HG03432 (cell line): Measurements from ENCODE around the gene SHROOM4.

Experiments
- ATAC-seq: cut with Tn5 transposase; IDR thresholded peaks from one replicate; pipeline ENCODE4 v1.9.1; 2021; ENCODE audit warnings: mild to moderate bottlenecking, moderate library complexity; ENCODE audit not compliant: unreplicated experiment

Gene SHROOM4

DNA sequence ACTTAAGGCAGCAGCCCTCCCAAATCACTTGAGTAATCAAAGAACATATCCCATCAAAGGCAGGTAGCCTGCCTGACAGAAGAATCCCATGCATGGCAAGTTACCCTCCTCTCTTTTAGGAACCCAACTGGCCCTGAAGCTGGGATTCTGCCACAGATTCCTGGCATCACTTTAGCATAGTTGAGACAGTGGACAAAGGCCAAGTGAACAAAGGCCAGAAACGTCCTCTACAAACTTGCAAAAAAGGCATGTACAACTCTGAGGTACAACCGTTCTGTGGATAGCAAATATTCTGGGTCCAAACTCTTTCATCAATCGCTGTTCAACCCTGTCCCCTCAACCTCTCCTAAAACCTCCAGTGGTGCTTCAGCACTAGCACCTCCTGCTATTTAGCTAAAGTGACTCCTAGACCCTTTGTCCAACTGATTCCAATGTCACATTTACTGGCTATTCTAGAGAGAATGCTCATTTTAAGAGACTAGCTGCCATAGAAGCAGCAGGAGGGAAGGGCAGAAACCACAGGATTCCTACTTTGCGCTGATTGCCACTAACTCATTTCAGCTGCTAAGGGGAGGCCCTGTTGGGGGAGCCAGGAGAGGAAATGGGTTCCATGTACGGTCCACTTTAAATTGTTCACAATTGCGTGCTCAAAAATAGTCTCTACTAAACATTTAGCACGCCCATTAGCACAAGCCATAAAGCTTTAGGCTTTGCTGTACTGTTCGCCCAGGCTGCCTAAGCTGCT, 105.9 kb downstream of the SHROOM4 start:
- ATAC-seq = no peak

DNA sequence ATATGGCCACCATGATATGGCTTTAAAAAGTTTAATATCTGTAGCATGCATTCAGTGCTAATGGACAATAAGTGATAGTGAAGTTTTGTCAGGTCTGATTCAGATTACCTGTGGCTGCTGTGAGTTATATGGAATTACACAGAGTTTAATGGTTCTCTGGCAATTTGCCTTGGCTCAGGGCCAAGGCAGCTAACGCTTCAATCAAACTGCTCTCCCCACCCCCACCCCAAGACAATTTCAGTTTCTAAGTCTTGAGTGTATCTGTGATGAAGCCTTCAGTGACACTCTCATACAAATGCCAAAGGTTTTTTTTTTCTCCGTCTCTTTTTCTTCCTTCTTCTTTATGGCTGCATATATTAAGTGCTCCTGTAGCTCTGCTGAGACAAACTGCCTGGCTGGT, 106.6 kb downstream of the SHROOM4 start:
- ATAC-seq = no peak

DNA sequence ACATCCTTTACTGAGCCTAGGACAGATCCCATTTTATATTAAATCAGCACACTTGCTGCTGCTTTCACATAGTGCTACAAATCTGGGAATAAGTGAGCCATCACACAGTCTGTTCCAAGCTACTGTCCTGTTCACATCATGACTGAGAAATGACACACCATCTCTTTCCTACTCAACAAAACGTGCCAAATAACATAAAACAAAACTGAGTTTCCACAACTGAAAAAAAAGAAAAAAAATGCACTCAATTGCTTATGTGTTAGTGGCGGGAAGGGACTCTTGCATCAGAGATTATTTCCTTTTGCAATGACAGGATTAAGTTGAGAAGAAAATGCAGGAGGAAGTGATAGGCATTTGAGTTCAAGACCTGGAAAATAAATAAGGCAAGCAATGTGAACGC, 109.0 kb downstream of the SHROOM4 start:
- ATAC-seq = no peak

DNA sequence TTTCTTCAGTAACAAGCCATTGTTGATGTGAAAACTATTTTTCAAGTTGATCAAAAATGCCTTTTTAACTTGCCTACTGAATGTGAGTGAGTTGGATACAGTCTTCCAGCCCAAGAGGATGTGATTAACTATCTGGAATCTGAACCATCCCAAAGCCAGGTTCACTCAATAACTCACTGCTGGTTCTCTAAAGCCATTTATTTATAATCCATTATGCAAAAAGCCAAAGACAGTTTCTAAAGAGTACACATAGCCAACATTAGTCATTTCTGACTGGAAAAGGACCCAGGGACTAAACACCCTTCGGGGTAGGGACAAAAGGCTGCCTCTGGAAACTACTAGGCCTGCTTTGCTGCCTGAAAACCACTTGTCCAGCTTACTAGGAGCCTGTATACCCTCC, 109.6 kb downstream of the SHROOM4 start:
- ATAC-seq = no peak

DNA sequence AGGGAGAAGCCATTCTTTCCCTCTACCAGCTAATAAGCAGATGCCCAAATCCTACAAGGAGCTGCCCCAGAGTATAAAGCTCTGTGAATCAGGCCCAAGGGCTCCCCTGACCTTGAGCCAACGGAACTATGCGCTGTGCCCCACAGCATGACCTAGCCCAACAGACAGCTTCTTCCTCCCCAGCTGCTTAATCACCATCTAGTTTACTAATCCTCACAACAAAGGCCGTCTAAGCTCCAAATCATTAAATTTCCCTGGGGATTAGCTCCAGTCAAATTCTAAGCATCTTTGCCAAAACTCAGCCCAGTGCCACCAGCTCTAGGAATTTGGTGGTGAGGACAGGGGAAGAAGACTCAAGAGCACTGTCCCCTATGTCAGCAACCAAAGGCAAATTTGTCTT, 113.1 kb downstream of the SHROOM4 start:
- ATAC-seq = no peak

DNA sequence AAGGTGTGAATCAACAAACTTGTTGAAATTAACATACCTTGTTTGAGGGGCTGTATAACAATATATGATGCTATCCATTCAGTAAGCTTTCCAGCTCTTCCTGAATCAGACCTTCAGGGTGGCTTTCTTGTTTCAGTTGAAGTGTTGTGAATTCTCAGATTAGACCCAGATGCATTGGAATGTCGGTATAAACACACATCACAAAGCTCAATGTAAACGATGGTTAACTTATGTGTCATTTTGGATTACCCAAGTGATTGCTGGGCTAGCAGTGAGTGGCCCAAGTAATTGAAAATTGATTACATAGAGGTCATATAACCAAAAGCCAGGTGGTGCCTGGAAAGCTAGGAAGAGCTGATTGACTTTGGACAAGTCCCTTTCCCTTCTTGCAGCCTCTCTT, 115.0 kb downstream of the SHROOM4 start:
- ATAC-seq = no peak

DNA sequence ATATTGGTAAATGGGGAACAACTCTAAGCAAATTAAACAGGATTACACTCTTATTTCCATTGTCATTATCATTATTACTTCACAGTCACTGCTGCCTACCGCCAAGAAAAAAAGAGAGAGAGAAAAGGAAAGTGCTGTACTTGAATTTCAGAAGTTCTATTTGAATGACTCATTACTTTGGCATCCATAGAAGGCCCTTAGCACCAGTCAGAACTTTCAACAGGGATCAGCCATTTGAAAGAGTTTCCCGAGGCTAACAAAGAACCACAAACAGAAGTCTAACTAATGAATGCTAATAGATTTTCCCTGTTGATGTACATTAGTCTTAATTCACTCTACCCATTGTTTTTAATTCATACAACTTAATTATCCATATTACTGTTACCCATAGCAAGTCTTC, 116.3 kb downstream of the SHROOM4 start:
- ATAC-seq = no peak

DNA sequence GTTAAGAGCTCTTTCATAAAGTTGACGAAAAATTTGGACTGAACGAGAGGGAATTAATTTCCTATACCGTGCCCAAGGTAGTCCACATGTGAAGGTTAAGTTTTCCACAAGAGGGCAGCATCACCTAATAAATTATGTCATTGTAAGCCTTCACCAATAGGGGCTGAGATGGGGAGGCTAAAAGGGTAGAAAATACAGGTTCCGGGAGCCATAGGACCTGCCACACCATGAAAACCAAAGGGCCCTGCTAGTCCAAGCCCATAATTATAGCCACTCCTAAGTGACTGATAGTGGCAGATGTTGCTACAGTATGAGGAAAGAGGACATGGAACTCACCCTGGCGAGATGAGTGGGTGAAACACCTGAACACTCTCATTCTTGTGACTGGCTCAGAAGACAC, 122.2 kb downstream of the SHROOM4 start:
- peak; percentile 91 for ATAC-seq

DNA sequence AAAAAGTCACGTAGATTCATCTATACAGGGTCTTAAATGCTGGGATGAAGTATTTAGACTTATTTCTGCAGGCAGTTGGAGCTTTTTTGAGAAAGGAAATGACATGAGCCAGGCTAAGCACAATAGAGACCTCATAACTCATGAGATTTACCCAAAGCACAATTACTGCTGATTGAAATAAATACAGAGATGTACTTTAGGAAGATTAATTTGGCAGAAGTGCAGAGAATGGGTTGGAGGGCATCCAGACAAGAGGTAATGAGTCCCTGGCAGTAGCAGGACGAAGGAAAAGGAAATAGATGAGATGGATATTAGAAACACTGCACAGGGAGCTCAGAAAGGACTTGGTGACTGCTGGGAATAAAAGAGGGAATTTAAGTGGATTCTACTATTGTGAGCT, 129.1 kb downstream of the SHROOM4 start:
- no peak for ATAC-seq

DNA sequence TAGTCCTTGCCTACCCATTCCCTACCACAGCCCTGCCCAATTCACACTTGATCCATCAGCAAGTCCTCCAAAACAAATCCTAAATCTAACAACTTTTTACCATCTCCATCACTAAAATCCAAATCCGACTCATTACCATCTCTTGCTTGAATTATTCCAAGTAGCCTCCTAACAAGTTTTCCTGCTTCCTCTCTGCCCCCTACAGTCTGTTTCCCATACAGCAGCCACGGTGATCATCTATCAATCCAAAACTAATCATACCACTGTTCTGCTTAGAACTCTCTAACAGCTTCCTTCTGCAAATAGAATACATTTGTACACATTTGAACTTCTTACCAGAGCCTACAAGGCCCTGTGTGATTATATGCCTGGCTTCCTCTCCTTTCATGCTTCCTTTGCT, 133.0 kb downstream of the SHROOM4 start:
- ATAC-seq = no peak

DNA sequence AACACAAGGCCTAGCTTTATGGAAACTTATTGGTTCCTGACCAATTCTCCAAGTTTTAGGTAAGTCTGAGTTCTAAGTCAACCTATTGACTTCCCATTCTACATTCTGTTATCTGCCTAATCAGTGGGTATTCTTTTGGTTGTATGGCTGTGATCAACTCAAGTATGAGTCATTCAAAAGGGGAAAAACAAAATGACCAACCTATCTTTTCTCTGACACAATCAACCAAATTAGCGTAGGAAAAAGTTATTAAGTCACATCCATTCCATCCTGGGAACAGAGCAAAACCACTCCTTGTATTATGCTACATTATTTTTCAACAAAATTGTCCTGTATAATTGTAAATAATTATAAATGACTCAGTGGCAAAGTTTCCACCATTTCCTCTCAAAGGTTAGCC, 136.2 kb downstream of the SHROOM4 start:
- ATAC-seq = no peak

DNA sequence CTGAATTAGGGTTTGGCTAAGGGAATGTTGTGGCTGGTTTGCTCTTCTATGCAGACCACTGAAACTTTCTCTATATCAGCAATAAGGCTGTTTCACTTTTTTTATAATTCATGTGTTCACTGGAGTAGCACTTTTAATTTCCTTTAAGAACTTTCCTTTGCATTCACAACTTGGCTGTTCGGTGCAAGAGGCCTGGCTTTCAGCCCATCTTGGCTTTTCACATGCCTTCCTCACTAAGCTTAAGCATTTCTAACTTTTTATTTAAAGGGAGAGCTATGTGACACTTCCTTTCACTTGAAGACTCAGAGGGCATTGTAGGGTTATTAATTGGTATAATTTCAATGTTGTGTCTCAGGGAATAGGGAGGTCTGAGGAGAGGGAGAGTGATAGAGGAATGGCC, 142.3 kb downstream of the SHROOM4 start:
- no peak for ATAC-seq

DNA sequence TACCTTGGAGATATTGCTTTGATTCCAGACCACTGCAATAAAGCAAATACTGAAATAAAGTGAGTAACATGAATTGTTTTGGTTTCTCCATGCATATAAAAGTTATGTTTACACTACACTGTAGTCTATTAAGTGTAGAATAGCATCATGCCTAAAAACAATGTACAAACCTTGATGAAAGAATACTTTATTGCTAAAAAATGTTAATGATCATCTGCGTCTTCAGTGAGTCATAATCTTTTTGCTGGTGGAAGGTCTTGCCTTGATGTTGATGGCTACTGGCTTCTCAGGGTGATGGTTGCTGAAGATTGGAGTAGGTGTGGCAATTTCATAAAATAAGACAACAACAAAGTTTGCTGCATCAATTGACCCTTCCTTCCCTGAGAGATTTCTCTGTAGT, 145.1 kb downstream of the SHROOM4 start:
- no peak for ATAC-seq

DNA sequence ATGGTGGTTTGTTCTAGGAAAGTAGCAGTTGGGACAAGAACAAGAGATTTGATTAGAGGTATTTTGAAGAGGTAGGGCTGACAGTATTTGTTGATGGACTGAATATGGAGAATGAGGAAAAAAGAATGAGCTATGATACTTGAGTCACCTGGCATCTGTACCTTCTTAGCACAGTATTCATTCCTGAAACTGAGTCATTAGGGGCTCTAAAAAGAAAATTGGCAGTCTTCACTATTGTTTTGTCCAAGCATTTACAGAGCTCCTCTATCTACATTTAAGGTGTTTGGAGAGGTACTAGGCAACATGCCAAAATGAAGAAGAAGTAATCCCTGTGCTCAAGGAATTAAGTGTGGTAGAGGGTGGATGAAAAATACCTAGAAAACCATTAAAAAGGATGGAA, 165.8 kb downstream of the SHROOM4 start:
- ATAC-seq = no peak

DNA sequence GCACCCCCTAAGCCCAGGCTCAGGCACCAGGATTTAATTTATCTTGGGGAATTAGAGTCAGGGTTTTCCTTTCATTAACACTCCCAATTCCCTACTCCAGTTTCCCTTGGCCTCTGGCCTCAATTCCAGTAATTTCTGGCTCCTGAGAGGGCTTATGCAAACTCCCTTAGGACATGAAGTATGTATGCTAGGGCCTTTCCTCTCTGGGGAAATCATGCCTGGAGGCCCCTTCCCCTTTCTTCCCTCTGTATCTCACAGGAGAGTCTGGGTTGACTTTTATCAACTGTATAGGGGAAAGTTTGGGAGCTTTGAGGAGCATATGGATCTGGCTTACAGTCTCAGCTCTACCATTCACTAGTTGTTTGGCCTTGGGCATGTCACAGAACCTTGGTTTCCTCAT, 169.5 kb downstream of the SHROOM4 start:
- no peak for ATAC-seq

DNA sequence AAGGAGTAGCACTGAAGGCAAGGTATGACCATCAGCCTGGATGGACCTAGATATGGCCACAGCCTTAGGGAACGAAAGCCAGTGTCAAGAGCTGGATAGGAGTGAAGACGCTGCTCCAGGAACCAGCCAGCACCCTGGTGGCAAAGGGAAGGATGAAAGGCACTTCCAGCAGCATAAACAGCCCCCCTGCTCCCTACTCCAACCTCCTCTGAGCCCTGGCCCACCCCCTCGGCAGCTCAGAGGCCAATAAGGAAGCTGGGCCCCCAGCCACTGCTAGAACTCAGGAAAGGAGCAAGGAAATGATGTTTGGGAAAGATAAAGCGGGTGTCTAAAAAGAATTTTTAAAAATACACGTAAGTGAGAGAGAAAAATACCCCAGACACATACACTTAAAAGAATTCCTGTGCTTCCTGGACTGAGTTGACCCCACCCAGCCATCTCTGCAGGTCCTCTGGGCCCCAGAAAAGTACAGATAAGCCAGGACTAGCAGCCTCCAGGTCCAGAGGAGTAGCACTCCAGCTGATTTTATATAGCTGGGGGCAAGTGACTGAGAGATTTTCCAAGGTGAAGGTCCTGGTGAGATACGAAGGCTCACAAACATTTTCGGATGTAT, 170.4 kb downstream of the SHROOM4 start:
- no peak for ATAC-seq

DNA sequence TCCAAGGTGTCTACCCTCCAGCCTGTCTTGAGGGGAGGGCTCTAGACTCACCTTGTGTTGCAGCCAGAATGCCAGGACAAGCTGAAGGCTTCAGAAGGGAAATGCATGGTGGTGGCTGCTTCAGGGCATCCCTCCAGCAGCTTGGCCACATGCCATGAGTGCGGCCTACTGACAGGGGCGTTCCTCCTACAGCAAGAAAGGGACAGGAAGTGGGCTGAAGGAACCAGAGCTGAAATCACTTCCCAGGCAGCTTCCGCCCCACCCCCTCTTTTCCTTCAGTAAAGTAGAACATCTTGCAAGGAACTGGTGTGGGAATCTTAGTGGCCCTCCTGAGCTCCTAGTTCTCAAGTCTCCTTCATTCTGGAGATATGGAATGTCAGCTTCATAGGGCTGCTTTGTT, 175.9 kb downstream of the SHROOM4 start:
- no peak for ATAC-seq

DNA sequence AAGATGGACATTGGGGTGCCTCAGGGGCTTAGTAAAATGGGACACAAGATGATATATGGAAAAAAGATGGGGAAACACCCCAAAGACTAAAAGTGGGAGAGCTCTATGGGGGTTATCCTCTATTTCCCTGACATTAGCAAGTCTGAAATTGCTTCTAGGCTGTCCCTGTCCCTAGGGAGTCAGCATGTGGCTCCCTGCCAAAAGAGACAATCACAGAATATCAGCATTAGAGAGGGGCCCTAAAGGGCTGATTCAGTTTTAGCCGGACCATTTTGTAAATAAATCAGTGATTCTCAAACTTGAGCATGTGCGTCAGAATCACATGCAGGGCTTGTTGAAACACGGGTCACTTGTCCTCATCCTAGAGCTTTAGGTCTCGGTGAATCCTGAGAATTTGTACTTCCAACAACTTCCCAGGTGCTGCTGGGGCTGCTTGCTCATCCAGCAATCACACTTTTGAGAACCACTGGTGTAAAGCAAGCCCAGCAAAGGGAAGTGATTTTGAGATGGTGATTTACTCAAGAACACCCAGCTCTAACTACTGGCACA, 178.1 kb downstream of the SHROOM4 start:
- no peak for ATAC-seq

DNA sequence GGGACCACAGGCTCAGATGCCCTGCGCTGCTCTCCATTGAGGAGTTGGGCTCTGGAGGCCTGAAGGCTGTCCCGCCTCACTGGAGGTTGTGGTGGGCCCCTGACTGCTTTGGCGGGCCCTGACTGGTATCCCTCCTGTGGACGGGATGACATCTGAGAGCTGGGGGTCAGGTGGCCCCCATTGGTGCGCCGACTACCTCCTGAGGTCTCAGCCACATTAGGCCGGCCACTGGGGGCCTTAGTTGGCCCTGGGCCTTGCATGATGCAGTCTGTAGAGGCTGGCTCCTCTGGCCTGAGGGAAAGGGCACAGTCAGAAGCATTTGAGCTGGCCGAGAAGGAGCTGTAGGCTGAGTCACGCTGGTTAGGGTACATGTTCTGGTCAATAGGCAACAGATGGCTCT, 178.8 kb downstream of the SHROOM4 start:
- no peak for ATAC-seq

DNA sequence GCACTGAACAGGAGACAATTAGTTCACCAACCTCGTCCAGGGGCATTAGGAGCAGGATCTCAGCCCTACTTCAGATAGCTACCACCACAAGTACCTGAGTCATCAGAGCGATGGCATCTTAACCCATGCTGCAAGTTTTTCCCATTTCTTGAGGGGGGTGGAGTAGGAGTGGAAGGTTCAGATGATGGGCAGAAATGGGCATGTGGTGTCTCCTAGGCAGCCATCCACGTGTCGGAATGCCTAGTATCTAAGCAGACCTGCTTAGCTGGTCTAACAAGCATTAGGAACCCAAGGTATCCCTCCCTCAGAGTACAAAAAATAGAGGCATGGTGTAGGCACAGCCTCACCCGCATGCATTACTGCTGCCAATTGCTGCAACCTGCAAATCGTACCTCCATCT, 184.2 kb downstream of the SHROOM4 start:
- ATAC-seq = no peak

DNA sequence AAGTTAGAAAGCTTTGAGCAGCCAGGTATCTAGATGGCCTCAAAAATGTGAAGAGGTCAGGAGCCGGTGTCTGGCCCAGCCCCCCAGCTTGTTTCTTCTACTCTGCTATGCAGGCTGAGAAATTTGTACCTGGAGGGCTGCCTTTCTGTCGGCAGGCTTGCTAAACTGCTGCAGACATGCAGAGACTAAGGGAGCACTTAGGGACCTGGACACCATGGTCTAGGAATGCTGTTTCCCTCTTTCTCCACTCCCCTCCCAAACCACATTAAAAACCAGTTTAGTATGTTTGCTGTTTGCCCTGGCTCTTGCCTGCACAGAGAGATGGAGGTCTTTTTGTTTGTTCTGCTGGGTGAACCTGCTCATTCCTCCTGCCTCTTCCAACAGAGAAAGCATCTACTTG, 186.3 kb downstream of the SHROOM4 start:
- ATAC-seq = no peak

DNA sequence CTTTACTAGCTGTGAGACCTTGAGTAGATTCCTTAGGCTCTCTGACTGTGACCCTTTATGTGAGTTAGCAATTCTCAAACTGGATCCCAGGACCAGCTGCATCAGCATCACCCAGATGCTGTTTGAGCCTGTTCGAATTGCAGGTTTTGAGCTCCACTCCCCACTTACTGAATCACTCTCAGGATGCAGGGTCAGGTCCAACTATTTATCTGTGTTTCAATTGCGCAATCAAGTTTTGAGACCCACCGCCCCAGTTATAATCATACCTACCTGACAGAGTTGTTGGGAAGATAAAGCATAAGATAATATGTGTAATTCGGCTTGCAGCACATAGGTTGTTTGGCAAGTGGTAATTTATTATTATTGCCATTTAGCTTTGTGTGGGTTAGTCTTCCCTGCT, 187.6 kb downstream of the SHROOM4 start:
- no peak for ATAC-seq

DNA sequence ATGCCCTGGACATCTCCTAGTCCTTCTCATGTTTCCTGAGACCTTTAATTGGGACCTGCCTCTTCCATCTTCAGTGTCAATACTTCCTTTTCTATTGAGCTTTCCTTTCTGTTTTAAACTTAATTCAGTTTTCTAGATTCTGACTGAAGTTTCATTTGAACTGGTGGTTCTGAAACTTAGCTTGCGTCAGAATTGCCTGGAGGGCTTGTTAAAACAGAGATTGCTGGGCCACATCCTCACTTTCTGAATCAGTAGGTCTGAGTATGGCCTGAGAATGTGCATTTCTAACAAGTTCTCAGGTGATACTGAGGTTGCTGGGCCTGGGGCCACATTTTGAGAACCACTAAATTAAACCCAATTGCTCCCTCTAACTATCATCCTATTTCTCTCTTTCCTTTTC, 191.2 kb downstream of the SHROOM4 start:
- no peak for ATAC-seq
